Heart left ventricle (tissue), 16 donors: ENCODE measurements around the gene BRMS1L. TPM values are rescaled to one million over a fixed set of nuclear protein-coding genes. Genes with fewer than 3 reads are reported as not detected.
A peak's percentile ranks its signal among the peaks of the same experiment; 100 is the strongest.

Experiments
- ATAC-seq, 4 donors: fragments of 200-7000 bp; cut with Tn5 transposase; one replicate each; pipeline ENCODE4 v1.9.1; 2020 to 2022; ENCODE audit warnings: moderate library complexity in 4 of 4, mild to moderate bottlenecking in 3 of 4, moderate number of reproducible peaks in 1 of 4
- DNase-seq, 5 donors: peaks; one replicate each; pipeline ENCODE4 v3.0.0-alpha.2; 2020
- H3K27ac ChIP-seq, 12 donors: fragments of 200-600 bp; sonication (generic) in 4 of 12; one replicate each; pipeline versions ENCODE4 v1.5.0 to v1.8.0; 2016 to 2022; ENCODE audit warnings: mild to moderate bottlenecking in 2 of 12
- H3K27me3 ChIP-seq, 9 donors: fragments of 200-600 bp; sonication (generic) in 2 of 9; one replicate each; pipeline versions ENCODE4 v1.5.1 to v1.8.0; 2016 to 2022; ENCODE audit warnings: mild to moderate bottlenecking in 3 of 9
- H3K36me3 ChIP-seq, 9 donors: fragments of 200-600 bp; sonication (generic) in 2 of 9; one replicate each; pipeline versions ENCODE4 v1.5.0 to v1.8.0; 2018 to 2022; ENCODE audit warnings: mild to moderate bottlenecking in 2 of 9
- H3K4me1 ChIP-seq, 12 donors: fragments of 200-600 bp; sonication (generic) in 4 of 12; one replicate each; pipeline versions ENCODE4 v1.5.0 to v1.8.0; 2016 to 2022; ENCODE audit warnings: mild to moderate bottlenecking in 3 of 12
- H3K4me3 ChIP-seq, 12 donors: fragments of 200-600 bp; sonication (generic) in 4 of 12; one replicate each; pipeline versions ENCODE4 v1.5.0 to v1.8.0; 2017 to 2022; ENCODE audit warnings: mild to moderate bottlenecking in 9 of 12, moderate library complexity in 4 of 12
- H3K9me3 ChIP-seq, 12 donors: fragments of 200-600 bp; sonication (generic) in 4 of 12; one replicate each; pipeline versions ENCODE4 v1.5.0 to v1.8.0; 2016 to 2022; ENCODE audit warnings: mild to moderate bottlenecking in 1 of 12
- CTCF ChIP-seq, 12 donors: fragments of 200-600 bp; sonication (generic) in 4 of 12; IDR thresholded peaks; one replicate each; pipeline versions ENCODE4 v1.5.0 to v1.8.0; 2018 to 2022; ENCODE audit warnings: antibody characterized with exemption in 12 of 12, mild to moderate bottlenecking in 5 of 12
- POLR2A ChIP-seq, 2 donors: fragments of 450-650 bp; IDR thresholded peaks; one replicate each; pipeline ENCODE4 v1.6.1; 2017; ENCODE audit warnings: antibody characterized with exemption in 2 of 2, mild to moderate bottlenecking in 2 of 2, moderate library complexity in 2 of 2
- WGBS, 4 donors: extraction: QIAGEN DNeasy Blood & Tissue Kit in 2 of 4; methylation state at CpG; one replicate each; pipeline versions ENCODE4 v1.1.5 to v1.1.7; 2013 to 2018; 5-methylcytosine and 5-hydroxymethylcytosine counted together
- intact Hi-C, 10 donors: fragments of 100-400 bp; cut with DNase I; formaldehyde crosslinking; loops; one replicate each; pipeline versions ENCODE4 v1.11.1 to v1.14.2; 2022
- polyA plus RNA-seq, 2 donors: library from polyadenylated mRNA; stranded (reverse); fragments of 200-250 nt; gene quantifications; one replicate each; pipeline ENCODE4 v1.2.3, GENCODE V29; 2013
- total RNA-seq, 9 donors: library from RNA; depleted of rRNA in 2 of 9; stranded (reverse); fragments of >200 nt in 2 of 9; fragmentation: NEBNext Ultra II Directional in 3 of 9; extraction: Animal tissue kit (Norgen Biotek cat#: 25700) in 3 of 9; gene quantifications; one replicate each; pipeline versions ENCODE4 v1.1.0 to v1.2.4, GENCODE V29; 2016 to 2023
- donor health status: ischemic (EF 13 %, LVEDD 7.1; RV severe dilation, severe dysfunction).
- donor health status: healthy with polysubstance abuse.
- donor health status: DM: no; HTN: yes; CAD: no.
- donor health status: DM: no; HTN: no; CAD: no.
- donor health status: ischemic (EF 25% LVEDD 6.9; RV normal size, moderate dysfunction).
- donor health status: ischemic (EF 25% LVEDD 5.7; RV mildly dilated, moderate dysfunction).
- donor health status: healthy.
- donor health status: DM: yes; HTN: yes; CAD: no.
- donor health status: ischemic (EF 35%, LVEDD 5.7; RV mildly dilated, moderate dysfunction).
- donor health status: nonischemic (EF 11% LVEDD 7.7; RV severe dilation, severe dysfunction).
- donor health status: DM: yes; HTN: yes; CAD: no.
- donor health status: PGD.
- donor health status: ischemic (EF 29% LVEDD 5.4; RV normal size, mild dysfunction).
- donor health status: nonischemic (EF 23%, LVEDD 6.1; RV moderate dilation, normal function).

Gene BRMS1L
- total and polyA plus RNA-seq, 11 donors = 3.4 to 14.8 (median 11.1) TPM

- DNase-seq = no peak
- no peak overlapping the region for H3K4me3 ChIP-seq
- TF ChIP-seq POLR2A (IDR thresholded peaks at IDR 0.05) (no peak), CTCF (IDR thresholded peaks at IDR 0.05) (no peak)
- peaks cover 0 to 38% (median 6%) of the 10 kb centered on the region in 12 donors for H3K9me3 ChIP-seq
- no peaks in the 10 kb centered on the region for H3K36me3 ChIP-seq
- ATAC-seq = no peak
- no peak overlapping the region for H3K27ac ChIP-seq
- H3K4me1 ChIP-seq = no peaks in the 10 kb centered on the region
- intact Hi-C loops = no loop called here
- H3K27me3 ChIP-seq = no peaks in the 10 kb centered on the region
Observed at GRCh38 chr14:35895256-35895655, 69.1 kb downstream of the BRMS1L start.

GRCh38 chr14:35897616-35898111 lies 71.5 kb downstream of the BRMS1L start:
- DNase-seq = no peak
- WGBS, 4 donors = 61 to 75% (median 67%) methylated on average over 2 to 4 of the region's 4 CpGs
- H3K36me3 ChIP-seq = no peaks in the 10 kb centered on the region
- intact Hi-C loops = no loop called here
- no peak overlapping the region for H3K27ac ChIP-seq
- no peaks in the 10 kb centered on the region for H3K4me1 ChIP-seq
- ATAC-seq = peak in 2 of 4 donors; percentile 22 to 24
- peaks cover 0 to 38% (median 6%) of the 10 kb centered on the region in 12 donors for H3K9me3 ChIP-seq
- TF ChIP-seq CTCF (IDR thresholded peaks at IDR 0.05) (no peak), POLR2A (IDR thresholded peaks at IDR 0.05) (no peak)
- H3K4me3 ChIP-seq = no peak overlapping the region
- H3K27me3 ChIP-seq = no peaks in the 10 kb centered on the region

- no peak overlapping the region for H3K27ac ChIP-seq
- H3K4me3 ChIP-seq = no peak overlapping the region
- no peaks in the 10 kb centered on the region for H3K36me3 ChIP-seq
- H3K4me1 ChIP-seq = no peaks in the 10 kb centered on the region
- H3K27me3 ChIP-seq = no peaks in the 10 kb centered on the region
- intact Hi-C loops = no loop called here
- whole genome bisulfite sequencing, 4 donors = 88 to 91% (median 89%) methylated on average over 4 of the region's 4 CpGs
- no peak for ATAC-seq
- DNase-seq = no peak
- TF ChIP-seq POLR2A (IDR thresholded peaks at IDR 0.05) (no peak), CTCF (IDR thresholded peaks at IDR 0.05) (no peak)
- H3K9me3 ChIP-seq = peaks cover 0 to 38% (median 6%) of the 10 kb centered on the region in 12 donors
Observed at GRCh38 chr14:35898217-35898775, 72.2 kb downstream of the BRMS1L start.

GRCh38 chr14:35900741-35901140 lies 74.6 kb downstream of the BRMS1L start:
- Histone ChIP-seq H3K27ac (no peak overlapping the region), H3K4me3 (no peak overlapping the region), H3K27me3 (no peaks in the 10 kb centered on the region), H3K4me1 (no peaks in the 10 kb centered on the region), H3K36me3 (no peaks in the 10 kb centered on the region), H3K9me3 (peaks cover 0 to 16% (median 2%) of the 10 kb centered on the region in 12 donors)
- TF ChIP-seq CTCF (IDR thresholded peaks at IDR 0.05) (no peak), POLR2A (IDR thresholded peaks at IDR 0.05) (no peak)
- WGBS, 4 donors = 88 to 93% (median 91%) methylated on average over 3 of the region's 3 CpGs
- DNase-seq = no peak
- intact Hi-C loops = no loop called here
- no peak for ATAC-seq
